GM19395 (cell line): ENCODE measurements around the gene TMEM154.

Experiments used
- ATAC-seq: cut with Tn5 transposase; IDR thresholded peaks from one replicate; pipeline ENCODE4 v1.9.1; 2021; ENCODE audit warnings: mild to moderate bottlenecking, moderate library complexity; ENCODE audit not compliant: unreplicated experiment

Gene TMEM154, protein sequence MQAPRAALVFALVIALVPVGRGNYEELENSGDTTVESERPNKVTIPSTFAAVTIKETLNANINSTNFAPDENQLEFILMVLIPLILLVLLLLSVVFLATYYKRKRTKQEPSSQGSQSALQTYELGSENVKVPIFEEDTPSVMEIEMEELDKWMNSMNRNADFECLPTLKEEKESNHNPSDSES

DNA sequence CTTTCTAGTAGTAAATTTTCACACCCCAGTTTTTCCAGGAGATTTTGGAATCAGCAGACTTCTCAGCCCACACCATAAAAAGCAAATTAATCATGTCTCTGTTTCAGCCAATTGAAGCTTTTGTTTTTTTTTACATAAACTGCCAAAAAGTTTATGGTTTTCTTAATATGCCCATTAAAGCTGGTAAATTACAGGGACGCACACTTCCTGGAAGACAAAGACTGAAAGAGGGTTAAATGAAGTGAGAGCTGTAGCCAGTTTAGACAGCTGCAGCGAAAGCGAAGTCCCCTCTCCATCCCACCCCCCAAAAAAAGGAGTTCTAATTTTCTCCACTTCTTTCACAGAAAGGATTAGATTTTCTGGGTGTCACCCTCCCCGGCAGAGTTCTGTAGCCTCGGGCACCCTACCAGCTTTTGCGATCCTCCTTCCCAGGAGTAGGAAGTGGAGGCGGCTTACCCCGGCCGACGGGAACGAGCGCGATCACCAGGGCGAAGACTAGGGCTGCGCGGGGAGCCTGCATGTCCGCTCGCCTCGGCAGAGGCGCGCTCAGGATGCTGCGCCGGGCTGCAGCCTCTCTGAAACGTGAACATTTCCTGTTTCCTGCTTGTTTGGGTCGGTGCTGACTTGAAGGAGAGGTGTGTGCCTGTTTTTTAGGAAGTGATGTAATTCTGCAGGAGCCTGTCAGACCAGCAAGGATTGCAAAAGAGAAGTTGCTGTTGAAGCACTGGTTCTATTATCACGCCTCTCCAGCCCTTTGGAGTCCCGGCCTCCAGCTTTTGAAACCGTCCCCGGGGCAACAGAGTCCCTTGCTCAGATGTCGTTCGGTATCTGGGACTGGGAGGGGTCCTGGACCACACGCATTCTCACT, at the start of gene TMEM154:
Gene TMEM154 (minus strand): TSS at position 584 of the 868 bp plus-strand sequence. CDS start 64 bp downstream, at position 520.
- ATAC-seq: peak; percentile 69

DNA sequence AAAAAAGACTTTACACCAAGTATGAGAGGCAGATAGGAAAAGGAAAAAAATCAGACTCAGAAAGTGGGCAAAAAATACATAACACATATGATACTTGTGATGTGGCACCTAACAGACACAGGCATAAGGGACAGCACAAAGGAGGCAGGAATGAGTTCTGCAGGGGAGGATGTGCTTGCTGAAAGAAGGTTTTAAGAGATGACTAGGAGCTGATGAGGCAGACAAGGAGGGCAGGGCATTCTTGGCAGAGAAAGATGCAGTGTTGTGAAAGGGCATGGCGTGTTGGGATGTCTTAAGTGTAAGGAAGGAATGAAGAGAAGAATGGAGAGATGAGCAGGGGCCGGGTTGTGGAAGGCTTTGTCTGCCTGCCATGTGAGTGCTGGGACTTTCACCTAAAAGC, 49.7 kb upstream of the TMEM154 start:
- ATAC-seq: no peak

DNA sequence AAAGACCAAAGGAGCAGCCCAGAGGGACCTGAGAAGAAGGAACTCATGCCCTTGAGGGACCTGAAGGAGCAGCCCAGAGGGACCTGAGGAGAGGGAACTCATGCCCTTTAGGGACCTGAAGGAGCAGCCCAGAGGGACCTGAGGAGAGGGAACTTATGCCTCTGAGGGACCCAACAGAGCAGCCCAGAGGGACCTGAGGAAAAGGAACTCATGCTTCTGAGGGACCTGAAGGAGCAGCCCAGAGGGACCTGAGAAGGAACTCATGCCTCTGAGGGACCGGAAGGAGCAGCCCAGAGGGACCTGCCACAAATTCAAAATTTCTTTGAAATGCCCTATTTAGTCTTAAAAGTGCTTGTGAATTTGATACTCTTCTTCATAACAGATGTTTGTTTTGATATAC, 48.5 kb upstream of the TMEM154 start:
- ATAC-seq: no peak

DNA sequence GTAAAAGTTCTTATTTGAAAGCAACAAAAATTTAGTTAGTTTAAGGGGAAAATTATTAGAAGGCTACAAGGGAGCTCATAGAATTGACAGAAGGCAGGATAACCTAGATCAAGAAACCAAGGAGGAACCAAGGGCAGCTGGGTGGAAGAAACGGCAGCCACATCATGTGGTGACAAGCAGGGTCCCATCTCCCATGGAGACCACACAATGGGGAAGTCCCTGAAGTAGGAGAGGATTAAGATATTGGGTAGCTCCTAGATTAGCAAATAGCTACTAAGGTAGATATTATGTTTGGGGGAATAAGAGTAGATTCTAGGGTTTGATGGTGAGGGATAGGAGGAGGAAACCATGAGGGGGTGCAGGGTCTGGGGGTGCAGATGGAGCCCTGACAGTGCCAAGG, 48.0 kb upstream of the TMEM154 start:
- ATAC-seq: no peak

DNA sequence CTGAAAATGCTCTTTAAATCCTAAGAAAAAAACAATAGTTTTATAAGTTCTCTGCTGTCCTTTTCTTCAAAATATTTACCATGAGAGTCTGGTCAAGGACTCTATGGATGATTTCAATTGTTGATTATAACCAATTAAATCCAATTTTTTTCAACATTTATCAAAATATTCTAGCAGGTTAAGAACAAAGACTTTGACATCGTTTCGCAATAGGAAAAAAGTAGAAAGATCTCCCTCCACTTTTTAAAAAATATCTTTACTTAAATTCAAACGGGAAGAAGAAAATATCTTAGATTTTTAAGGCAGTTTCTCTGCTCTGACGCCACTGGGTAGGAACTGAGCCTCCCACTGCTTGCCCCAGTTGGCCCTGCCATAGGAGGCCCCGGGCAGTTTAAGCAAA, 44.7 kb upstream of the TMEM154 start:
- ATAC-seq: no peak

DNA sequence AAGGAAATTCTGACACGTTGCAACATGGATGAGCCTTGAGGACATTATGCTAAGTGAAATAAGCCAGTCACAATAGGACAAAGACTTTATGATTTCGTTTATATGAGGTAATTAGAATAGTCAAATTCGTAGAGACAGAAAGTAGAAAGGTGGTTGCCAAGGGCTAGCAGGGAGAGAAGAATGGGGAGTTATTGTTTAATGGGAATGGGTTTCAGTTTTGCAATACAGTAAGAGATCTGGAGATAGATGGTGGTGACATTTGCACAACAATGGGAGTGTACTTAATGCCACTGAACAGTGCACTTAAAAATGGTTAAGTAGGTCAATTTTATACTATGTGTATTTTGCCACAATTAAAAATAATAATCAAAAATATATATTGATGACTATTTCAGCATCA, 43.4 kb upstream of the TMEM154 start:
- ATAC-seq: no peak

DNA sequence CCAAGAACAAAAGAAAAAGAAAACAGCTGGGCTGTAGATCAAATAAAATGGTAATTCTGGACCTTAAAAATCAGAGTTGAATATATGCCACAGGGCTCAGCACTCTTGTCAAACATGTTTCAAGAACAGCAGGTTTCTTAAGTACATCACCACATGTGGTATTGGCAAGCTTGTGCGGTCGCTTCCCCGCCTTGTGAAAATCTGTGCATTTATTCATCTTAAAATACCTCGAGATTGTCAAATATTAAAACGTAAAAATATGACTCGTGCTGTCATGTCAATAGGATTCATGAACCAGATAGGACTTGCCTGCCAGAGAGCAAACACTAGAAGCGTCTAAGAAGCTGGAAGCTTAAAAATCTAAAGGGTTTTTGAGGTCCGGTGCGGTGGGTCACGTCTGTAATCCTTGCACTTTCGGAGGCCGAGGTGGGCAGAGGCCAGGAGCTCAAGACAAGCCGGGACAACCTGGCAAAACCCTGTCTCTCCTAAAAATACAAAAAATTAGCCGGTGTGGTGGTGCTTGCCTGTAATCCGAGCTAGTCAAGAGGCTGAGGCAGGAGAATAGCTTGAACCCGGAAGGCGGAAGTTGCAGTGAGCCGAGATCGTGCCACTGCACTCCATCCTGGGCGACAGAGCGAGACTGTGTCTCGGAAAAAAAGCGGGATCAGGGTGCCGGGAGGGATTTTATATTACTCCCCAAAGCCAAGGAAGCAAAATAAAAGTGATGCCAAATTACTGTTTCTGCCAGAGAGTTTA, 40.2 kb upstream of the TMEM154 start:
- no peak for ATAC-seq

DNA sequence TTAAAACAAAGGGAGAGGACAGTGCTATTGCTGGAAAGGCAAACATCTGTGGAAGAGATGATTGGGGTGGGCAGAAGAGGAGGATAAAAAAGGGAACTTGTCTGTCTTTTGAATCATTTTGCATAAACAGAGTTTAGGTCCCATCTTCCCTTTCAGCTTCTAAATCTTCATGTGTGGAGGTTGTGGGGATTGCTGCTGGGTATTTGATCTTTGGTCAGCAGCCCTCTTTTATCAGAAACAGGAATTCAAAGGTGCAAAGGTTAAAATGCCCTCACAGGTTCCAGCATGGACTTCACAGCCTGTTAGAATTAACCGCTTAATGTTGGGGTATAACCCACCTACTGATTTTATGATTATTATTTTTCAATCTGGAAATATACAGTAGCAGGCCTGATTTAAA, 39.5 kb upstream of the TMEM154 start:
- ATAC-seq: no peak

DNA sequence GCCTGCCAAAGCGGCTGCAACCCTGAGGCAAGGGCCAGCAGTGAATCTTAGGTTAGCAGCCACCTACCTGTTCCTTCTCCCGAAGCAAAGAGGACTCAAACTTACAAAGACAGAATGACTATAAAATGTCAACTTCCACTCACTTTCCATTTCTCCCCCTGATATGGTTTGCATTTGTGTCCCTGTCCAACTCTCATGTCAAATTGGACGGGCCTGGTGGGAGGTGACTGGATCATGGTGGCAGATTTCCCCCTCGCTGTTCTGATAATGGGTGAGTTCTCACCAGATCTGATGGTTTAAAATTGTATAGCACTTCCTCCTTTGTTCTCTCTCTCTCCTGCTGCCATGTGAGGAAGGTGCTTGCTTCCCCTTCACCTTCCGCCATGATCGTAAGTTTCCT, 35.3 kb upstream of the TMEM154 start:
- no peak for ATAC-seq

DNA sequence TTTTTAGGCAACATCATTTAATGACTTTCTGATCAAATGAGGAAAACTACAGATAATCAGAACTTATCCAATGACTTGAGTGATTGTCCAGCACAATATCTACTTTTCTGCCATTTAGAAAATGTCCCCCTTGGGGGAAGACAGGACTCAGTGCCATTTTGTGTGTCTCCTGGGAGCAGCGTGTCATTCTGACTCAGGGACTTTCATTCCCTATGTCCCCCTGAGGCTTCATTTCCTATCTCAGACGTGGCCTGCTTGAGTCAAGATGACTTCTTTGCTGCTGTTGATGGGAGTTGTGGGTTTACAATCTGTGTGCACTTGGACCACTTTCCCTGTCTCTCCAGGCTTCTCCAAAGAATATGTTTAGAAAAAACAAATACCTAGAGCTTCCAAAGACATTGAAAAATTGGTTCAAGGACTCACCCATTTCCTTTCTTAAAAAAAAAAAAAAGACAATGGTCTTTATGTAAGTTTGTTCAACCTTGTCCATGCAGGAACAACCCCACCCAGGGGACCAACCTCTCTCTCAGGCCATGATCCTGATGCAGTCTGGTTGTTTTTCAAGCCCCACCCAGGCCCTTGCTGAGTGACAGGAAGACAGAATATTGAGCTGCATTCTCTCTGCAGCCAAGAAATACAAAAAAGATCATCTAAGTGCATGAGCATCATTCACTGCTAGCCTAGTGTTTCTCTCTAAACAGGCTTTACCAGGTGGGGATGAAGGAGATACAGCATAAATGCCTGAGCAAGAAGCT, 34.3 kb upstream of the TMEM154 start:
- ATAC-seq: no peak

DNA sequence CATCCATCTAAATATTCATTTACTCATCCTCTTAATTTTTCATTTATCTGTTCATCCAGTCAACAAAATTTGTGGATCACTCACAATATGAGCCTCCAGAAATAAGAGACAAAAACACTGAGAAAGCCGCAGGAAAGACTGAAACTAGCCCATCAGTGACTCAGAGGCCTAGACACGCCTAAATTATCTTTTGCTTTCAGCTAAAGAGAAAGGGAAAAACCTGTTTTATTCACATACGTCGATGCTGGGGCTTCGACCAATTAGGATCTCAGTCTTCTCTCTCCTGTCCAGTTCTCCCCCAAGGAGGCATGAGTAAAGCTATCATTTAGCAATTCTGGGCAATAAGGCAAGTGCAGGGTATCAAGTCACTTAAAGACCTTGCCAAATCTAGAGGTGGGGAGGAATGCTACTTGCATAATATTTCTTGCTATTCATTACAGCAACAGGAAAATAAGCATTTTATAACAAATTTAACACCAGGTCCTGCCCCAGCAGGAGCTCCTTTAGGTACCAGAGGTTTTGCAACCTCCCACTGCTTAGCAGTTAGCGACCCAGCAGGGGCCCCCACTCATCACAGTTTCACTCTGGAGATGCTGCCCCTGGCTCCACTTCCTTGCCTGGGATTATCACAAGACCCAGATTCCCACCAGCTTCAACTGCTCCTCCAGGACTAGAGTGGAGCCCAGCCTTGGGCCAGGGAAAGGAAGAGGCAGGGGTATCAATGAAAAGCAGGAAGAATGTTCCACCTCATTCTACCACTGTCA, 30.1 kb upstream of the TMEM154 start:
- peak; percentile 76 for ATAC-seq

DNA sequence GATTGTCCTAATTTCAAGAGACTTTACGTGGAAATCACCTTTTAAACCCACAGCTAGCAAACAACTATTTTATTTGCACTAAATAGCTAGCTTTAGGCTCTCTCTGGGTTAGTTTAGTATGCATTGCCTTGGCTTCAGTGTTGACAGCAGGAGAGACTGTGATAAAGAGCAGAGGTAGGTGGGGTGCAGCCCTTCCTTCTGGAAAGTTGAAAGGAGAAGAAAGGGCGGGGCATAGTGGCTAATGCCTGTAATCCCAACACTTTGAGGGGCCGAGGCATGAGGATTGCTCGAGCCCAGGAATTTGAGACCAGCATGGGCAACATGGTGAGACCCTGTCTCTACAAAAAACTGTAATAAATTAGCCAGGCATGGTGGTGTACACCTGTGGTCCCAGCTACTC, 29.0 kb upstream of the TMEM154 start:
- ATAC-seq: no peak

DNA sequence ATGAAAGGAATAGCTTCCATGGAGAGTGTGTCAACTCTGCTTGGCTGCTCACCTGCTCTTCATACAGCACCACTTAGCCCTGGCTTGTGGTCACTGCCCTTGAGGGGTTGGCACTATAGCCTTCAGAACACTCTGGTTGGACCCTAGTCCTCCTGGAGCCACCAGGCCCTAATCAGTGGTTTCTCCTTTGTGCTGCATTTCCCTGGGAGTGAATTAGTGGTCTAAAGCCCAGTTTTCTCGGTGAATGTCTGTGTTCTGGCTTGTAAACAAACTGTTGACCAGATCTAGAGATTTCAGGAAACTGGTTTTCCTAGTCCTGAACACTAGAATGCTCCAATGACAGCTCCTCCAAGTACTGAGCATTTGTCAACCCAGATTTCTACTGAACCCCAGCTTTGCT, 28.6 kb upstream of the TMEM154 start:
- ATAC-seq: no peak

DNA sequence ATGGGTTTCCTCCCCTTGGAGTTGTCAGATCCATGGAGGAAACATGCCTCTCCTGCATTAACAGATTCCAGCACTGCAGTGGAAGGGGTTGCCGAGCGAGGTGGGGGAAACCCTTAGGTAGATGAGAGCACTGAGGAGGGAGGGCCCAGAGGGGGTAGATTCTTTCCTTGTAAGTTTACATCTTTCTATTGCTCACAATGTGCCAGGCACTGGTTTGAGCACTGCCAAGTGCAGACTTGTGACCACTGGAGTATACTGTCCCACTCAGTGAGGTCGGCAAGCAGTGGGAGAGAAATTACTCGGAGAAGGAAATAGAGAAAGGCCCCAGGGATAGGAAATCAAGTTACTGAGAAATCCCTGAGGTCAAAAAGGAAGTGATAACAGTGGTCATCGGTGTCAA, 27.8 kb upstream of the TMEM154 start:
- no peak for ATAC-seq

DNA sequence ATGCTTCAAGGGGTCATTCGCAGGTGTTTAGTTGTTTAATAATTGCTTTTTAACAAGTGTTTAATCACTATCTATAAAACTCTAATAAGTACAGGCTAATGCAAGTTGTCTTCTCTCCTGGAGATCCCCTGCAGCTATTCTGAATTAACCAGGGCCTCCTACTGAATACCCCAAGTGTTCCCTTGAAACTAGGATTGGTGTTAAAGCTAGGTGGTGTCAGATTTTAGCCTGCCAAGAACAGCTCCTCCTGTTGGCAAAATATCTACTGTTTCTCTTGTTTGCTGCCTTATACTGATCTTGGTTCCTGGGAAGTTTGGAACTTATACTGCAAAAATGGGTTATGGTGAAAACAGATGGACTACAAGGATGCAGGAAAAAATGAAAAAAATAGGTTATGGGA, 26.1 kb upstream of the TMEM154 start:
- no peak for ATAC-seq

DNA sequence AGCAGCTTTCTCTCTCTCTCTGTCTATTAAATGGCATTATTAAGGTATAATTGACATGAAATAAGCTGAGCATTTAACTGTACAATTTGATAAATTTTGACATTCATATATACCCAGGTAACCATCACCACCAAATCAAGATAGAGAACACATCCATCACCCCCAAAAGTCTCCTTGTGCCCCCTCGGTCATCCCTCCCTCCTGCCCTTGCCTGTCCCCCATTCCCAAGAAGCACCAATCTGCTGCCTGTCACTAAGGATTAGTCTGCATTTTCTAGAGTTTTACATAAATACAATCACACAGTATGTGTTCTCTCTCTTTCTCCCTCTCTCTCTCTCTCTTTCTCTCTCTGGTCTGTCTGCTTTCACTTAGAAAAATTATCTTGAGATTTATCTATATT, 25.0 kb upstream of the TMEM154 start:
- ATAC-seq: no peak

DNA sequence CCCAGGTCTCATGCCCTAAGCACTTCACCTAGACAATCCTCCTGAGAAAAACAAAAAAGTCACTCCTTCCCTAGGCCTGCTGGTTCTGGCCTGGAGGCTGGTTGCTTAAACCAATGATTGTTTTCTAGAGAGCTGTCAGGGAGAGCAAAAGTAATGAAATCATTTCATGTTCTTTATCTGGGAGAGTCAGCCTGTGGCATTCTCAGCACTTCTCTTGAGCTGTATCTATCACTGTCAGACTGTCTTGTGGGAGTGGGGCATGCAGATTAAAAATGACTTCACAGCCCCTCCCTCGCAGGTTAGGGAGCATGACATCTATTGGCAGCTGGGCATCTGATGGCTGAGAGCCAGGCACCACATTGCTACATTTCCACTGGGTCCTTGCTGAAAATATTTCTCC, 20.4 kb upstream of the TMEM154 start:
- ATAC-seq: no peak

DNA sequence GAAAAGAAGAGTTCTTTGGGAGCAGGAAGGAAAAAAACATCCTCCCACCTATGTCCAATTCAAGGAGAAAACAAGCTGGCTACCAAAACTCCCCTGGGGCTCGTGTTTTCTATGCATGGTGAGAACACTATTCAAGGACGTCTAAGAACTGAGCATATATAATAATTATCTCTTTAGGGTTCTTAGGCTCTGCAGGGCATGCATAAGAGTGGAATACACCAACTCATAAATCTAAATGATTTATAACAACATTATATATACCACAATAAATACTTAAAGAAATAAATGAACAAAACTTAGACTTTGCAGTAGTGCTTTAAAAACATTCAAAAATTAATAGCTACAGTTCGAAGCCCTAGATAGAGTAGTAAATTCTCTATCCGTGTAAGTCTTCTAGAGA, 19.5 kb upstream of the TMEM154 start:
- no peak for ATAC-seq

DNA sequence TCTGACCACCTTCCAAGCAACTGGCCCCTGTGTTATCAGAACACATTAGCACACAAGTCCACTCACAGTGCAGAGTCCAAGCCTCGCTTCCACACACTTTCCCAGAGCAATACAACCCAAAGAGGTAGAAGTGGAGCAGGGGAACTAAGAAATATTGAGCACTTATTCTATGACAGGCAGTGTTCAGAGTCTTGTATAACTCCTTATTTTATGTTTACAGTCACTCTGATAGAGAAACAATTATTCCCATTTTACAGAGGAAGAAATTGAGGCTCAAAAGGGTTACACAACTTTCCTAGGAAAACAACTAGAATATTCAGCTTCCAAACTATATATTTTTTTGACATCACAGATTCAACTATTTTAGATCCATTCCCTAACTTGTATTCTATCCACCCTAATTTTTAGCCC, 18.3 kb upstream of the TMEM154 start:
- no peak for ATAC-seq

DNA sequence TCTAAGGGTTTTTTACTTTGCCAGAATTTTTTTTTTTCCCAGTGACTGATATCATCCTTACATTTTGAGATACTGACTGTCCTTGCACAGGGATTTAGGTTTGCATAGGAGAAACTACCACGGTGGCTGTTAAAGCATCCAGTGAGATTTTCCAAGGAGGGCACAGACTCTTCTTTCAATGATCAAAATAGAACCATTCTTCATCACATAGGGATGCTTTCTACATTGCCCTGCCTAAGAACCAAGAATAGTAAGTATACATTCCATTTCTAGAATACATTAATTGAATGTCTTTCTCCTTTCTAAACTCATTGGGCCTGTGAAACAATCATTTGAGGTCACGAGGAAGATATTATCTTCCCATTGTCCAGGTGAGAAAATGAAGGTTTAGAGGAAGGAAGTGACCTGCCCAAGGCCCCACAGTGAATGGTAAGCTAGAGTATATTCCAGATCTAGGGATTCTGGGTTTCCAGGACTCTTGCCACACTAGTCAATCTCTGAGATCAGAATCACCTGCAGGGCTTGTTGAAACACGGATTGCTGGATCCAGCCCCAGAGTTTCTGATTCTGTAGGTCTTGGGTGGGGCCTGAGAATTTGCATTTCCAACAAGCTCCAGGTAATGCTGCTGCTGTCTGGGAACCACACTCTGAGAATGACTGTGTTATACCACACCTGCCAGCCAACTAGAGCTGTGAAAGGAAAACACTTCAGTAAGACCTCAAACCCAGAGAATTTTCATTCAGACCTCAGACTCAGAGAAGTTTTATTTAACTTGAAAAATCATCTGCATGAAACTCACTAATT, 17.7 kb upstream of the TMEM154 start:
- ATAC-seq: peak; percentile 23
